Natural killer cell (primary cell): Measurements from ENCODE around the gene CFAP58. TPM values are rescaled to one million over a fixed set of nuclear protein-coding genes. Genes with fewer than 3 reads are reported as not detected.
A peak's percentile ranks its signal among the peaks of the same experiment; 100 is the strongest.

ENCODE experiments used
- ATAC-seq, 3 donors: fragments of 150-1000 bp in 2 of 3; fragments of 200-7000 bp in 1 of 3; cut with Tn5 transposase; 1 replicate in 1 of 3; 2 replicates in 2 of 3; pipeline ENCODE4 v1.10.0; 2021; ENCODE audit warnings: mild to moderate bottlenecking in 2 of 3, moderate library complexity in 2 of 3
- DNase-seq, 2 donors: peaks; one replicate each; pipeline versions ENCODE4 v3.0.0 to v3.0.0-alpha.2; 2013 to 2021; ENCODE audit warnings: mixed read lengths in 1 of 2
- H3K27ac ChIP-seq: one replicate; pipeline ENCODE4 v1.5.1; 2013; ENCODE audit warnings: mild to moderate bottlenecking, low read length
- H3K27me3 ChIP-seq: one replicate; pipeline ENCODE4 v1.6.1; 2013; ENCODE audit warnings: low read length; ENCODE audit not compliant: control insufficient read depth, insufficient read depth
- H3K36me3 ChIP-seq: one replicate; pipeline ENCODE4 v1.6.1; 2013; ENCODE audit warnings: low read length; ENCODE audit not compliant: control insufficient read depth, insufficient read depth
- H3K4me1 ChIP-seq: one replicate; pipeline ENCODE4 v1.6.1; 2013; ENCODE audit warnings: low read length; ENCODE audit not compliant: control insufficient read depth, insufficient read depth
- H3K4me3 ChIP-seq: one replicate; pipeline ENCODE4 v1.5.1; 2013; ENCODE audit warnings: low read length
- H3K9me3 ChIP-seq: one replicate; pipeline ENCODE4 v1.6.1; 2013; ENCODE audit warnings: low read length; ENCODE audit not compliant: control insufficient read depth, insufficient read depth
- H3K27ac Mint-ChIP-seq, 2 donors: one replicate each; pipeline ENCODE4 v1.8.0; 2022; ENCODE audit warnings: mild to moderate bottlenecking in 2 of 2, mixed read lengths in 2 of 2, moderate library complexity in 1 of 2
- H3K27me3 Mint-ChIP-seq, 2 donors: one replicate each; pipeline ENCODE4 v1.8.0; 2022; ENCODE audit warnings: low read depth in 2 of 2, mixed read lengths in 2 of 2
- H3K36me3 Mint-ChIP-seq: one replicate; pipeline ENCODE4 v1.8.0; 2022; ENCODE audit warnings: mixed read lengths
- H3K4me1 Mint-ChIP-seq, 2 donors: one replicate each; pipeline ENCODE4 v1.8.0; 2022; ENCODE audit warnings: mixed read lengths in 2 of 2
- H3K4me3 Mint-ChIP-seq: one replicate; pipeline ENCODE4 v1.8.0; 2022; ENCODE audit warnings: mild to moderate bottlenecking, moderate library complexity, mixed read lengths
- H3K9me3 Mint-ChIP-seq, 2 donors: one replicate each; pipeline ENCODE4 v1.8.0; 2022; ENCODE audit warnings: mixed read lengths in 2 of 2
- WGBS: methylation state at CpG from one replicate; pipeline ENCODE4 v1.1.7; 2013; ENCODE audit warnings: missing lambda C conversion rate; ENCODE audit not compliant: insufficient coverage; 5-methylcytosine and 5-hydroxymethylcytosine counted together
- intact Hi-C: fragments of 100-400 bp; cut with micrococcal nuclease; formaldehyde crosslinking; loops from one replicate; pipeline ENCODE4 v1.14.2; 2022
- total RNA-seq, 4 donors: library from RNA; stranded (reverse); fragments of 120-200 nt in 1 of 4; gene quantifications; one replicate each; pipeline versions ENCODE4 v1.2.3 to v1.2.4, GENCODE V29; 2013 to 2022
- TF ChIP-seq, protein P1 (sequence below): fragments of 200-600 bp; IDR thresholded peaks from one replicate; pipeline ENCODE4 v1.8.0; 2022; ENCODE audit warnings: antibody characterized with exemption

Gene CFAP58
- total RNA-seq, 3 donors from 2014 or later (not counting 1 experiment from before 2014, with no cell fraction given) = 0.07 to 0.15 (median 0.11) TPM

DNA sequence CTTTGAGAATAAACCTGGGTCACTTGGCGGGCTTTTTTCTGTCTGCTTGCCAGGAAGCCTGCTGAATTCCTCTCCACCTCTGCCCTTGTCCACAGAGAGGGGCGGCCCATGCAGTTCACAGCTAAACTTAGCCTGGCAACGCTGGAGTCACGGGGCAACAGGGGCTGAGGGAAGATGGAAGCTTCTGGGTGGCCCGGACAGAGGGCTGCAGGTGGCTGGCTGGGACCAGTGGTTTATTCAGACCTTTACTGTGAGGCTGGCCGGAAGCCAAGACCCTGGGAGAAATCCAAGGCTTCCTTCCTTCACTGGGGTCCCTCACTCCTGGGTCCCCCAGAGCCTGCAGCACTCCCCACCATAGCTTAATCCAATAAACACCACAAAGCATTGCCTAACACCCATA is 32.4 kb upstream of the CFAP58 start:
- no peak for ATAC-seq
- Histone ChIP-seq H3K4me3 (no peak overlapping the region), H3K9me3 (no peaks in the 10 kb centered on the region), H3K27ac (no peak overlapping the region), H3K27me3 (no peaks in the 10 kb centered on the region), H3K4me1 (peaks cover 82% of the 10 kb centered on the region), H3K36me3 (peaks cover 4% of the 10 kb centered on the region)
- TF ChIP-seq, protein P1, sequence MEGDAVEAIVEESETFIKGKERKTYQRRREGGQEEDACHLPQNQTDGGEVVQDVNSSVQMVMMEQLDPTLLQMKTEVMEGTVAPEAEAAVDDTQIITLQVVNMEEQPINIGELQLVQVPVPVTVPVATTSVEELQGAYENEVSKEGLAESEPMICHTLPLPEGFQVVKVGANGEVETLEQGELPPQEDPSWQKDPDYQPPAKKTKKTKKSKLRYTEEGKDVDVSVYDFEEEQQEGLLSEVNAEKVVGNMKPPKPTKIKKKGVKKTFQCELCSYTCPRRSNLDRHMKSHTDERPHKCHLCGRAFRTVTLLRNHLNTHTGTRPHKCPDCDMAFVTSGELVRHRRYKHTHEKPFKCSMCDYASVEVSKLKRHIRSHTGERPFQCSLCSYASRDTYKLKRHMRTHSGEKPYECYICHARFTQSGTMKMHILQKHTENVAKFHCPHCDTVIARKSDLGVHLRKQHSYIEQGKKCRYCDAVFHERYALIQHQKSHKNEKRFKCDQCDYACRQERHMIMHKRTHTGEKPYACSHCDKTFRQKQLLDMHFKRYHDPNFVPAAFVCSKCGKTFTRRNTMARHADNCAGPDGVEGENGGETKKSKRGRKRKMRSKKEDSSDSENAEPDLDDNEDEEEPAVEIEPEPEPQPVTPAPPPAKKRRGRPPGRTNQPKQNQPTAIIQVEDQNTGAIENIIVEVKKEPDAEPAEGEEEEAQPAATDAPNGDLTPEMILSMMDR = no peak
- H3K4me1 Mint-ChIP-seq = peaks cover 95 to 98% of the 10 kb centered on the region in 2 donors
- DNase-seq = no peak
- 87% methylated on average over 6 of the region's 6 CpGs for WGBS
- H3K27me3 Mint-ChIP-seq = no peaks in the 10 kb centered on the region
- H3K4me3 Mint-ChIP-seq = peak overlapping the region; percentile 82
- H3K9me3 Mint-ChIP-seq = no peaks in the 10 kb centered on the region
- intact Hi-C loops = loop anchor here (10.0 kb wide), 1 partner anchor 406 kb away; the partner anchor contains the start of gene STN1
- H3K27ac Mint-ChIP-seq = peak overlapping the region; percentile 98 to 100
- no peaks in the 10 kb centered on the region for H3K36me3 Mint-ChIP-seq

- peak in 1 of 2 donors; percentile 54 for DNase-seq
- Mint-ChIP-seq H3K27ac (peak overlapping the region; percentile 98 to 100), H3K4me1 (peaks cover 100% of the 10 kb centered on the region in 2 donors), H3K27me3 (no peaks in the 10 kb centered on the region), H3K36me3 (no peaks in the 10 kb centered on the region), H3K9me3 (no peaks in the 10 kb centered on the region), H3K4me3 (peak overlapping the region; percentile 82)
- TF ChIP-seq, protein P1 = no peak
- 47% methylated on average over 8 of the region's 8 CpGs for WGBS
- Histone ChIP-seq H3K4me3 (no peak overlapping the region), H3K4me1 (peaks cover 89% of the 10 kb centered on the region), H3K9me3 (no peaks in the 10 kb centered on the region), H3K27ac (peak overlapping the region; percentile 94), H3K27me3 (no peaks in the 10 kb centered on the region), H3K36me3 (peaks cover 3% of the 10 kb centered on the region)
- ATAC-seq = peak; percentile 6 to 34 (median 9)
- intact Hi-C loops = loop anchor here (2.0 to 10.0 kb wide), 3 partner anchors 13 to 407 kb away; partner anchors contain the start of genes ITPRIP and STN1
Measured at GRCh38 chr10:104321725-104322415, 31.8 kb upstream of the CFAP58 start.

DNA sequence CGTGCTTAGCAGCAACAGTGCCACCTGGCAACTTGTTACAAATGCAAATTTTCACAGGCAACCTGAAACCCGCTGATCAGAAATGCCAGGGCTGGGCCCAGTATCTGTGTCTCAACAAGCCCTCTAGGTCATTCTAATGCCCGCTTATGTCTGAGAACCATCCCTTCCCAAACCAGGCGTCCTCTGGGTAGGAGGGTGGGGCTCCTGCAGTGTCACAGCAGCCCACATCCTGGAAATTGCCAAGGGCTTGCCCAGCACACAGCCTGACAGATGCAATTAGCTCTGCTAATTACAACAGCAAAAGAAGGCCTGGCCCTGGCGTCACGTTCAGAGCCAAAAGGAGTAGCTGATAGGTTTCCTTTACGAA is 31.2 kb upstream of the CFAP58 start:
- H3K9me3 Mint-ChIP-seq = no peaks in the 10 kb centered on the region
- Histone ChIP-seq H3K36me3 (peaks cover 3% of the 10 kb centered on the region), H3K9me3 (no peaks in the 10 kb centered on the region), H3K4me3 (no peak overlapping the region), H3K27ac (peak overlapping the region; percentile 94), H3K27me3 (no peaks in the 10 kb centered on the region), H3K4me1 (peaks cover 94% of the 10 kb centered on the region)
- no peaks in the 10 kb centered on the region for H3K36me3 Mint-ChIP-seq
- ATAC-seq = peak; percentile 9 to 26 (median 10)
- peak in 1 of 2 donors; percentile 51 for DNase-seq
- no peaks in the 10 kb centered on the region for H3K27me3 Mint-ChIP-seq
- intact Hi-C loops = loop anchor here (2.0 to 10.0 kb wide), 3 partner anchors 14 to 408 kb away; partner anchors contain the start of genes ITPRIP and STN1
- peak overlapping the region; percentile 98 to 100 for H3K27ac Mint-ChIP-seq
- WGBS = 21% methylated on average over 7 of the region's 7 CpGs
- TF ChIP-seq, protein P1 = no peak
- H3K4me1 Mint-ChIP-seq = peaks cover 100% of the 10 kb centered on the region in 2 donors
- H3K4me3 Mint-ChIP-seq = peak overlapping the region; percentile 82
